Measurements from ENCODE around the gene RHBDD1. TPM values are rescaled to one million over a fixed set of nuclear protein-coding genes. Genes with fewer than 3 reads are reported as not detected.
A peak's percentile ranks its signal among the peaks of the same experiment; 100 is the strongest.

Gene RHBDD1
- total and polyA plus RNA-seq, 2 donors, result 11.5 to 62.0 TPM

DNA sequence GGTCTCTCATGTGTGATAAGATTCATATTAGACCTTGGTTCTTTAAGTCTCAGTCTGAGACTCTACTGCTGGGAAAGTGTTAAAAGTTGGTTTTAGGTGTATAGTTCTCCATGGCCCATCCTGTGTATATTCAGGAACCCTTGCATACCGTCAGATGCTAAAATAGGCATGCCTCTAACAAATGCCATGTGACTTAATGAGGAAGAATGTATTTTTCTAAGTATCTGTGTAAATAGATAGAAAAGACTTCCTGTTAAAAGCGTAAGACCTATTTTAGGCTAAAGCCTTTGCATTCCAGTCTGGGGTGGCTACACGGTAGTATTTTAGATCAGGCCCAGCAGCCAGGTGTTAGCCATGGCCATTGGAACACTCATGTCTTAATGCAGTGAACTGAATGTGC is 73.3 kb downstream of the RHBDD1 start:
- H3K27ac ChIP-seq (ENCODE audit: low read depth in 1 of 2, low read length in 1 of 2), result peak overlapping the region; percentile 90 to 97
- H3K27me3 ChIP-seq (ENCODE audit: control insufficient read depth in 2 of 2, insufficient read depth in 1 of 2, low read length in 1 of 2), result no peaks in the 10 kb centered on the region
- H3K4me3 ChIP-seq (ENCODE audit: low read length in 2 of 2), result peak overlapping the region; percentile 2 to 37
- H3K36me3 ChIP-seq (ENCODE audit: control insufficient read depth in 2 of 2, insufficient read depth in 2 of 2, low read length in 1 of 2), result peaks cover 0 to 17% of the 10 kb centered on the region in 2 donors
- whole genome bisulfite sequencing, result 73% methylated on average over 3 of the region's 3 CpGs
- DNase-seq (ENCODE audit: low read depth in 6 of 9, low spot score in 9 of 9), result no peak
- H3K4me1 ChIP-seq (ENCODE audit: control insufficient read depth in 2 of 2, insufficient read depth in 2 of 2, low read length in 2 of 2), result peaks cover 27 to 58% of the 10 kb centered on the region in 2 donors
- H3K9me3 ChIP-seq (ENCODE audit: control insufficient read depth in 2 of 2, insufficient read depth in 1 of 2, low read length in 1 of 2), result no peaks in the 10 kb centered on the region

DNA sequence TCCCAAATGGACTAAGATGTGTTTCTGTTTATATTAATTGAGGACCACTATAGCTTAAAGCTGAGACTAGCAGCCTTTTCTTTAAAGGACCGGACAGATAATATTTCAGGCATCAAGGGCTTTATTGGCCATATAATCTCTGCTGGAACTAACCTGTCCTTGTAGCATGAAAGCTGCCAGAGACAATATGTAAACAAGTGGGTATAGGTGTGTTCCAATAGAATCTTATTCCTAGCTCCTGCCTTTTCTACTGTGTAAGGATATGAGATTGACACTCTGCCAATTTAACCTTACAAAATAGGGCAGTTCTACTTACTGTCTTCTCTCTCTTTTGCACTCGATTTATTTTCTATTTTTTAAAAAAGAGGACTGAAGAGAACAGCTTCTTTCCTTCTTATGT is 74.0 kb downstream of the RHBDD1 start:
- peaks cover 0 to 20% of the 10 kb centered on the region in 2 donors for H3K36me3 ChIP-seq (ENCODE audit: control insufficient read depth in 2 of 2, insufficient read depth in 2 of 2, low read length in 1 of 2)
- H3K4me3 ChIP-seq (ENCODE audit: low read length in 2 of 2), result peak overlapping the region; percentile 1 to 19
- no peaks in the 10 kb centered on the region for H3K9me3 ChIP-seq (ENCODE audit: control insufficient read depth in 2 of 2, insufficient read depth in 1 of 2, low read length in 1 of 2)
- H3K4me1 ChIP-seq (ENCODE audit: control insufficient read depth in 2 of 2, insufficient read depth in 2 of 2, low read length in 2 of 2), result peaks cover 21 to 52% of the 10 kb centered on the region in 2 donors
- WGBS, result 94% methylated on average over 2 of the region's 2 CpGs
- DNase-seq (ENCODE audit: low read depth in 6 of 9, low spot score in 9 of 9), result no peak
- no peaks in the 10 kb centered on the region for H3K27me3 ChIP-seq (ENCODE audit: control insufficient read depth in 2 of 2, insufficient read depth in 1 of 2, low read length in 1 of 2)
- peak overlapping the region; percentile 90 to 97 for H3K27ac ChIP-seq (ENCODE audit: low read depth in 1 of 2, low read length in 1 of 2)

DNA sequence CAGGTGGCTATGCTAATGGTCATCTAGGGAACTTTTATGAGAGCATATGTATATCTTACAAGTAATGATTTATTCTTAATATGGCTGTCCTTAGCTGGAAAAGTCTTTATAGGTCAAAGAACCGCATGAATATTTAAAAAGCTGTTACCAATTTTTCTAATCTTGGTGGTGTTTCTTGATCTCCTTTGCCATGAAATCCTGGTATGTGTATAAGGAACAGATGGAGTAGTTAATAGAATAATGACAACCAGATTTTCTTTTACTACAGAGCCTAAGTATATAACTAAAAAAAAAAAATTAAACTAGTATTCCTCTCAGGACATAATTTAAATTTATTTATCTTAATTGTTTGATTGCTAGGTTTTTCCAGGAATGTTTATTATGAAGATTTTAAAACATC is 74.5 kb downstream of the RHBDD1 start:
- no peak for DNase-seq (ENCODE audit: low read depth in 6 of 9, low spot score in 9 of 9)
- no peaks in the 10 kb centered on the region for H3K9me3 ChIP-seq (ENCODE audit: control insufficient read depth in 2 of 2, insufficient read depth in 1 of 2, low read length in 1 of 2)
- peaks cover 0 to 23% of the 10 kb centered on the region in 2 donors for H3K36me3 ChIP-seq (ENCODE audit: control insufficient read depth in 2 of 2, insufficient read depth in 2 of 2, low read length in 1 of 2)
- H3K27me3 ChIP-seq (ENCODE audit: control insufficient read depth in 2 of 2, insufficient read depth in 1 of 2, low read length in 1 of 2), result no peaks in the 10 kb centered on the region
- peak overlapping the region in 1 of 2 donors; percentile 97 for H3K27ac ChIP-seq (ENCODE audit: low read depth in 1 of 2, low read length in 1 of 2)
- 0% methylated on average over 1 of the region's 1 CpG for WGBS
- H3K4me1 ChIP-seq (ENCODE audit: control insufficient read depth in 2 of 2, insufficient read depth in 2 of 2, low read length in 2 of 2), result peaks cover 20 to 52% of the 10 kb centered on the region in 2 donors
- H3K4me3 ChIP-seq (ENCODE audit: low read length in 2 of 2), result no peak overlapping the region

DNA sequence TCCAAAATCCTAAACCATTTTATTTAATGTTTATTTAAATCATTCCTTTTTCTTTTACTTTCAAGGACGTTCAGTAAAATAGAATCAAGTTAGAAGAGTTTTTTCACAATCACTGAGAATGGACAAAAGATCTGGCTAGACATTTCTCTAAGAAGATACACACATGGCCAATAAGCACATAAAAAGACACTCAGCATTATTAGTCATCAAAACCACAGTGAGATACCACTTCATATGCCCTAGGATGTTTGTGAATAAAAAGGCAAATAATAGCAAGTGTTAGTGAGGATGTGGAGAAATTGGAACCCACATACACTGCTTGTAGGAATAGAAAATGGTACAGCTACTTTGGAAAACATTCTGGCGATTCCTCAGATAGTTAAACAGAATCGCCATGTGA is 76.1 kb downstream of the RHBDD1 start:
- peaks cover 0 to 25% of the 10 kb centered on the region in 2 donors for H3K36me3 ChIP-seq (ENCODE audit: control insufficient read depth in 2 of 2, insufficient read depth in 2 of 2, low read length in 1 of 2)
- H3K4me3 ChIP-seq (ENCODE audit: low read length in 2 of 2), result no peak overlapping the region
- H3K4me1 ChIP-seq (ENCODE audit: control insufficient read depth in 2 of 2, insufficient read depth in 2 of 2, low read length in 2 of 2), result peaks cover 24 to 49% of the 10 kb centered on the region in 2 donors
- WGBS, result 96% methylated on average over 3 of the region's 3 CpGs
- DNase-seq (ENCODE audit: low read depth in 6 of 9, low spot score in 9 of 9), result no peak
- no peaks in the 10 kb centered on the region for H3K9me3 ChIP-seq (ENCODE audit: control insufficient read depth in 2 of 2, insufficient read depth in 1 of 2, low read length in 1 of 2)
- H3K27me3 ChIP-seq (ENCODE audit: control insufficient read depth in 2 of 2, insufficient read depth in 1 of 2, low read length in 1 of 2), result no peaks in the 10 kb centered on the region
- no peak overlapping the region for H3K27ac ChIP-seq (ENCODE audit: low read depth in 1 of 2, low read length in 1 of 2)

DNA sequence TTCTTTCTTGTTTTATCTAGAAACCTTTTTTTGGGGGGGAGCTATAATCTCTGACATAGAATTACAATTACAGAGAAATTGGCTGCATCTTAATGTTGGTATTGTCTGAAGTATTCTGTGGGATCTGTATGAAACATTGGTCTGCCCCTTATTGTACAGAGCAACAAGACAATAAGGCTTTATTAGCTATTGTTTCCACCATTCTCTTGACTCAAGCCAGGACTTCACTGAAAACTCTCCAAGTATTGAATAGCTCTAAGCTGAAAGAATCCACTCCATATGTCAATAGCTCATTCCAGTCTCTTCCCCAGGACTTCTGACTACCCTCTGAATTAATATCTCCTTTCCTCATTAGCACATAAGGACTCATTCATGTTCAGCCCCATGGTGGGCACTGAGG is 77.8 kb downstream of the RHBDD1 start:
- no peak for DNase-seq (ENCODE audit: low read depth in 6 of 9, low spot score in 9 of 9)
- Histone ChIP-seq H3K36me3 (ENCODE audit: control insufficient read depth in 2 of 2, insufficient read depth in 2 of 2, low read length in 1 of 2) (peaks cover 0 to 28% of the 10 kb centered on the region in 2 donors), H3K27ac (ENCODE audit: low read depth in 1 of 2, low read length in 1 of 2) (no peak overlapping the region), H3K9me3 (ENCODE audit: control insufficient read depth in 2 of 2, insufficient read depth in 1 of 2, low read length in 1 of 2) (no peaks in the 10 kb centered on the region), H3K4me1 (ENCODE audit: control insufficient read depth in 2 of 2, insufficient read depth in 2 of 2, low read length in 2 of 2) (peaks cover 19 to 36% of the 10 kb centered on the region in 2 donors), H3K4me3 (ENCODE audit: low read length in 2 of 2) (no peak overlapping the region), H3K27me3 (ENCODE audit: control insufficient read depth in 2 of 2, insufficient read depth in 1 of 2, low read length in 1 of 2) (no peaks in the 10 kb centered on the region)

DNA sequence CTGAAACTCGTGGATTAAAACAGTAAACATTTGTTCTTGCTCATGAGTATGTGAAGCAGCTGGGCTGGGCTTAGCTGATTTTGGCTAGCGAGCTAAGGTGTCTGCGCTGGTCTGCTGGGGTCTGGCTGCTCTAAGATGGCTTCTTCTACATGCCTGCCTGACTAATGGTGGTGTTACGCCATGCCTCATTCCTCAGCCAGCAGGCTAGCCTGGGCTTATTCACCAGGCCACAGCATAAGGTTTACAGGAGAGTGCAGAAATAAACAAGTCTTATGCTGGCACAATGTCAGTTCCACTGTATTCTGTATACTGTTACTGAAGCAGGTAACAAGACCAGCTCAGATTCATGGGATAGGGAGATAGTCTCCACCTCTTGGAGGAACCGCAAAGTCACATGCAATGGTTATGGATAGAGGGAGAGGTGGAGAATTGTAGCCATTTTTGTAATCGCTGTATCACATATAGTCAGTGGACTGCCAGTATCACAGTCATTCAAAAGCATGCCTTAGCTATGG is 80.0 kb downstream of the RHBDD1 start:
- peaks cover 9 to 23% of the 10 kb centered on the region in 2 donors for H3K4me1 ChIP-seq (ENCODE audit: control insufficient read depth in 2 of 2, insufficient read depth in 2 of 2, low read length in 2 of 2)
- no peaks in the 10 kb centered on the region for H3K9me3 ChIP-seq (ENCODE audit: control insufficient read depth in 2 of 2, insufficient read depth in 1 of 2, low read length in 1 of 2)
- H3K36me3 ChIP-seq (ENCODE audit: control insufficient read depth in 2 of 2, insufficient read depth in 2 of 2, low read length in 1 of 2), result peaks cover 0 to 27% of the 10 kb centered on the region in 2 donors
- 80% methylated on average over 6 of the region's 6 CpGs for WGBS
- H3K27ac ChIP-seq (ENCODE audit: low read depth in 1 of 2, low read length in 1 of 2), result peak overlapping the region; percentile 38 to 89
- no peak for DNase-seq (ENCODE audit: low read depth in 6 of 9, low spot score in 9 of 9)
- no peak overlapping the region for H3K4me3 ChIP-seq (ENCODE audit: low read length in 2 of 2)
- no peaks in the 10 kb centered on the region for H3K27me3 ChIP-seq (ENCODE audit: control insufficient read depth in 2 of 2, insufficient read depth in 1 of 2, low read length in 1 of 2)

DNA sequence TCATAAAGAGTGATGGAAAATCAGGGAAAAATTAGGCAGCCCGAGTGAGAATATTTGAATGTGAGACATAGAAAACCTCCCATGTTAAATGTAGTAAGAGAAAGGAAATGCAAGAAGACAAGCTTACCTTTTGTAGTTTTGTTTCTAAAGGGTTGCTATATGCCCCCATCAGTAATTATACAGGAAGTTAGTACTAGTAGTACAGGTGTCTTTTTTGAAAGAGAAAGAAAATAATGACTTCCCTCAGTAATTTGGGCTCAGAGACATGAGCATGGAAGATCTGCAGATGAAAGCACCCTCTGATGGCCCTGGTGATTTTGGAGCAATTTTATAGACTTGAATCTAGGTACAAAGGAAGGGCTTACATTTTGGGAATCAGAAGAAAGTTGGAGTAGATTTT is 80.8 kb downstream of the RHBDD1 start:
- Histone ChIP-seq H3K36me3 (ENCODE audit: control insufficient read depth in 2 of 2, insufficient read depth in 2 of 2, low read length in 1 of 2) (peaks cover 0 to 24% of the 10 kb centered on the region in 2 donors), H3K4me1 (ENCODE audit: control insufficient read depth in 2 of 2, insufficient read depth in 2 of 2, low read length in 2 of 2) (peaks cover 9 to 23% of the 10 kb centered on the region in 2 donors), H3K27me3 (ENCODE audit: control insufficient read depth in 2 of 2, insufficient read depth in 1 of 2, low read length in 1 of 2) (no peaks in the 10 kb centered on the region), H3K27ac (ENCODE audit: low read depth in 1 of 2, low read length in 1 of 2) (peak overlapping the region; percentile 38 to 89), H3K9me3 (ENCODE audit: control insufficient read depth in 2 of 2, insufficient read depth in 1 of 2, low read length in 1 of 2) (no peaks in the 10 kb centered on the region), H3K4me3 (ENCODE audit: low read length in 2 of 2) (no peak overlapping the region)
- DNase-seq (ENCODE audit: low read depth in 6 of 9, low spot score in 9 of 9), result peak in 3 of 9 donors; percentile 44 to 77 (median 47)
- WGBS, result 52% methylated on average over 1 of the region's 1 CpG

DNA sequence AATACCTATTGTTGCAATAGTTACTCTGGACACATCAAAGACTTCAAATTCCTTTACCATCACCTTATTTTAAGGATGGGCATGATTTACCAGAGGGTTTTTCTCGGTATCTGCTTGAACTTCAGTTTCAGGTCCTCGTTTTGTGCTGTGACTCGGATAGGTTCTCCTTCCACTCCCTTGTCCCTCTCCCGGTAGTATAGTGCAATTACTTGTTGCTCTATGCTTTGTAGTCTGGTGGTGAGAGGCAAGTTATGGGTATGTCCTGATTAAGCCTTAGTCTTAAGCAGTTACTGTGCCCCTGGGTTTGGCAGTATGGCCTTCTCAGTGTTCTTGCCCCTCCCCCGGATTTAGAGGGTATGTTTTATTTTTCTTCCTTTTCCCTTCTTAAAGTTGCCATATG is 96.6 kb downstream of the RHBDD1 start:
- no peak overlapping the region for H3K27ac ChIP-seq (ENCODE audit: low read depth in 1 of 2, low read length in 1 of 2)

DNA sequence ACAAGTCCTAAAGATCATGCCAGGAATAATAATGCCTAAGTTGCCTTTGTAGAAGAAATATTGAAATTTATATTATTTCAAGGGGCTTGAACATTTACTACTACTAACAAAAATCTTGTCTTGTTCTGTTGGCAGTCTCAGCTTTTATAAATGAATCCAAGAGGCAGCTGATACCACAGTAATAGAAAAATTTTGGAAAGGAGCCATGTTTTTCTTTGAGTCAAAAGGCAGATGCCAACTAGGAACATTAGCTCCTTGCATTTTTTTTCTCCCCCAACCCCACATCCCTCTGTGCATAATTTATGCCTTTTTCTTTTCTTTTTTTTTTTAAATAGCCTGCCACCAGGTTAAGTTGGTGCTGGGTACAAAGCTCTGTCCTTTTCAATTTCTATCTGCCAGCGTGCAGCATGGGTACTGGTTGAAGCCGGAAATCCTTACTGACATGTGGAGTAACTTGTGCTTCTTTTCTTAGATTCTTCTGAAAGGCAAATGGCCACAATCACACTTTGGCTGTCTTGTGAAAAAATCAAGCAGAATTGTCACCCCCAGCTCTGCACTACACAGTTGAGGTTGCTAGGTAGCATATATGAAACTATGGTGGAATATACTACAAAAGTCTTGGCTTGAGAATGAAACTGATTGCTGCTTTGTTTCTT is 98.8 kb downstream of the RHBDD1 start:
- no peak for DNase-seq (ENCODE audit: low read depth in 6 of 9, low spot score in 9 of 9)
- Histone ChIP-seq H3K9me3 (ENCODE audit: control insufficient read depth in 2 of 2, insufficient read depth in 1 of 2, low read length in 1 of 2) (no peaks in the 10 kb centered on the region), H3K27me3 (ENCODE audit: control insufficient read depth in 2 of 2, insufficient read depth in 1 of 2, low read length in 1 of 2) (no peaks in the 10 kb centered on the region), H3K27ac (ENCODE audit: low read depth in 1 of 2, low read length in 1 of 2) (no peak overlapping the region), H3K4me3 (ENCODE audit: low read length in 2 of 2) (no peak overlapping the region), H3K36me3 (ENCODE audit: control insufficient read depth in 2 of 2, insufficient read depth in 2 of 2, low read length in 1 of 2) (peaks cover 0 to 2% of the 10 kb centered on the region in 2 donors), H3K4me1 (ENCODE audit: control insufficient read depth in 2 of 2, insufficient read depth in 2 of 2, low read length in 2 of 2) (peaks cover 0 to 3% of the 10 kb centered on the region in 2 donors)
- 98% methylated on average over 2 of the region's 2 CpGs for WGBS

More for the DNA sequence above, 96.6 kb downstream of the RHBDD1 start:
- WGBS, result 96% methylated on average over 5 of the region's 5 CpGs
- peaks cover 0 to 3% of the 10 kb centered on the region in 2 donors for H3K4me1 ChIP-seq (ENCODE audit: control insufficient read depth in 2 of 2, insufficient read depth in 2 of 2, low read length in 2 of 2)
- DNase-seq (ENCODE audit: low read depth in 6 of 9, low spot score in 9 of 9), result no peak
- H3K9me3 ChIP-seq (ENCODE audit: control insufficient read depth in 2 of 2, insufficient read depth in 1 of 2, low read length in 1 of 2), result no peaks in the 10 kb centered on the region
- no peak overlapping the region for H3K4me3 ChIP-seq (ENCODE audit: low read length in 2 of 2)
- no peaks in the 10 kb centered on the region for H3K27me3 ChIP-seq (ENCODE audit: control insufficient read depth in 2 of 2, insufficient read depth in 1 of 2, low read length in 1 of 2)
- peaks cover 0 to 2% of the 10 kb centered on the region in 2 donors for H3K36me3 ChIP-seq (ENCODE audit: control insufficient read depth in 2 of 2, insufficient read depth in 2 of 2, low read length in 1 of 2)

Data from thymus (tissue), 11 donors.